Activated T-helper 17 cell treated with anti-CD3 and anti-CD28 coated beads, Interleukin-2, amount 50 U/mL, for 72 hours (primary cell): ENCODE data around the gene DOCK6. TPM values are rescaled to one million over a fixed set of nuclear protein-coding genes. Genes with fewer than 3 reads are reported as not detected.

Experiments used
- ATAC-seq: fragments of 150-1000 bp; cut with Tn5 transposase; replicated peaks from 2 replicates; pipeline ENCODE4 v1.10.0; 2021; ENCODE audit warnings: mild to moderate bottlenecking, moderate library complexity
- H3K27ac Mint-ChIP-seq: one replicate; pipeline ENCODE4 v1.8.0; 2022; ENCODE audit warnings: mixed read lengths
- H3K27me3 Mint-ChIP-seq: one replicate; pipeline ENCODE4 v1.8.0; 2022; ENCODE audit warnings: mixed read lengths
- H3K36me3 Mint-ChIP-seq: one replicate; pipeline ENCODE4 v1.8.0; 2022; ENCODE audit warnings: low read depth, mild to moderate bottlenecking, mixed read lengths
- H3K4me1 Mint-ChIP-seq: one replicate; pipeline ENCODE4 v1.8.0; 2022; ENCODE audit warnings: mixed read lengths
- H3K4me3 Mint-ChIP-seq: one replicate; pipeline ENCODE4 v1.8.0; 2022; ENCODE audit warnings: mild to moderate bottlenecking, mixed read lengths
- H3K9me3 Mint-ChIP-seq: one replicate; pipeline ENCODE4 v1.8.0; 2022; ENCODE audit warnings: mixed read lengths
- total RNA-seq, 2 donors: library from RNA; stranded (reverse); gene quantifications; one replicate each; pipeline ENCODE4 v1.2.3, GENCODE V29; 2022

DOCK6 gene, protein sequence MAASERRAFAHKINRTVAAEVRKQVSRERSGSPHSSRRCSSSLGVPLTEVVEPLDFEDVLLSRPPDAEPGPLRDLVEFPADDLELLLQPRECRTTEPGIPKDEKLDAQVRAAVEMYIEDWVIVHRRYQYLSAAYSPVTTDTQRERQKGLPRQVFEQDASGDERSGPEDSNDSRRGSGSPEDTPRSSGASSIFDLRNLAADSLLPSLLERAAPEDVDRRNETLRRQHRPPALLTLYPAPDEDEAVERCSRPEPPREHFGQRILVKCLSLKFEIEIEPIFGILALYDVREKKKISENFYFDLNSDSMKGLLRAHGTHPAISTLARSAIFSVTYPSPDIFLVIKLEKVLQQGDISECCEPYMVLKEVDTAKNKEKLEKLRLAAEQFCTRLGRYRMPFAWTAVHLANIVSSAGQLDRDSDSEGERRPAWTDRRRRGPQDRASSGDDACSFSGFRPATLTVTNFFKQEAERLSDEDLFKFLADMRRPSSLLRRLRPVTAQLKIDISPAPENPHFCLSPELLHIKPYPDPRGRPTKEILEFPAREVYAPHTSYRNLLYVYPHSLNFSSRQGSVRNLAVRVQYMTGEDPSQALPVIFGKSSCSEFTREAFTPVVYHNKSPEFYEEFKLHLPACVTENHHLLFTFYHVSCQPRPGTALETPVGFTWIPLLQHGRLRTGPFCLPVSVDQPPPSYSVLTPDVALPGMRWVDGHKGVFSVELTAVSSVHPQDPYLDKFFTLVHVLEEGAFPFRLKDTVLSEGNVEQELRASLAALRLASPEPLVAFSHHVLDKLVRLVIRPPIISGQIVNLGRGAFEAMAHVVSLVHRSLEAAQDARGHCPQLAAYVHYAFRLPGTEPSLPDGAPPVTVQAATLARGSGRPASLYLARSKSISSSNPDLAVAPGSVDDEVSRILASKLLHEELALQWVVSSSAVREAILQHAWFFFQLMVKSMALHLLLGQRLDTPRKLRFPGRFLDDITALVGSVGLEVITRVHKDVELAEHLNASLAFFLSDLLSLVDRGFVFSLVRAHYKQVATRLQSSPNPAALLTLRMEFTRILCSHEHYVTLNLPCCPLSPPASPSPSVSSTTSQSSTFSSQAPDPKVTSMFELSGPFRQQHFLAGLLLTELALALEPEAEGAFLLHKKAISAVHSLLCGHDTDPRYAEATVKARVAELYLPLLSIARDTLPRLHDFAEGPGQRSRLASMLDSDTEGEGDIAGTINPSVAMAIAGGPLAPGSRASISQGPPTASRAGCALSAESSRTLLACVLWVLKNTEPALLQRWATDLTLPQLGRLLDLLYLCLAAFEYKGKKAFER (N-terminal part only)
- total RNA-seq: 1 to 10 TPM; 4.5 to 6.4 TPM

- peaks cover 37% of the 10 kb centered on the region for H3K27me3 Mint-ChIP-seq
- peak within 1 kb of the TSS; percentile 51 for H3K4me3 Mint-ChIP-seq
- H3K36me3 Mint-ChIP-seq: no peaks in the 10 kb centered on the region
- no peak within 1 kb of the TSS for H3K27ac Mint-ChIP-seq
- H3K4me1 Mint-ChIP-seq: no peaks in the 10 kb centered on the region
- H3K9me3 Mint-ChIP-seq: no peaks in the 10 kb centered on the region
- ATAC-seq: peak; percentile 59
These were observed at the start of gene DOCK6 for GRCh38 chr19:11261971-11262839. Gene DOCK6, minus strand, starts transcription at chr19:11262524. Its CDS starts 84 bp downstream, at chr19:11262440.

DNA sequence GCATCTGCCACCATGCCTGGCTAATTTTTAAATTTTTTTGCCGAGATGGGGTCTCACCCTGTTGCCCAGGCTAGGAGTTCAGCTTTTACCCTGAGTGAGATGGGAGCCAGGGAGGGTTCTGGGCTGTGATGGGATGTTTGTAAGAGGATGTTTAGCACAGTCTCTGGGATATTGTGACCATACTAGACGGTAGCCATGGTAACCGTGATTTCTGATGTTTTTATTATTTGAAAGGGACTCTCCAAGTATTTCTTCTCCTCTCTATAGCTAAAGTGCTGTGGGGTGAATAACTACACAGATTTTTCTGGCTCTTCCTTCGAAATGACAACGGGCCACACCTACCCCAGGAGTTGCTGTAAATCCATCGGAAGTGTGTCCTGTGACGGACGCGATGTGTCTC, 44.0 kb upstream of the DOCK6 start:
- Mint-ChIP-seq H3K27me3 (peaks cover 8% of the 10 kb centered on the region), H3K9me3 (no peaks in the 10 kb centered on the region), H3K4me3 (no peak overlapping the region), H3K36me3 (no peaks in the 10 kb centered on the region), H3K4me1 (no peaks in the 10 kb centered on the region), H3K27ac (no peak overlapping the region)
- no peak for ATAC-seq

GRCh38 chr19:11304936-11305335, 42.6 kb upstream of the DOCK6 start:
- Mint-ChIP-seq H3K36me3 (no peaks in the 10 kb centered on the region), H3K9me3 (no peaks in the 10 kb centered on the region), H3K27me3 (peaks cover 8% of the 10 kb centered on the region), H3K4me1 (no peaks in the 10 kb centered on the region), H3K4me3 (no peak overlapping the region), H3K27ac (no peak overlapping the region)
- ATAC-seq: no peak

DNA sequence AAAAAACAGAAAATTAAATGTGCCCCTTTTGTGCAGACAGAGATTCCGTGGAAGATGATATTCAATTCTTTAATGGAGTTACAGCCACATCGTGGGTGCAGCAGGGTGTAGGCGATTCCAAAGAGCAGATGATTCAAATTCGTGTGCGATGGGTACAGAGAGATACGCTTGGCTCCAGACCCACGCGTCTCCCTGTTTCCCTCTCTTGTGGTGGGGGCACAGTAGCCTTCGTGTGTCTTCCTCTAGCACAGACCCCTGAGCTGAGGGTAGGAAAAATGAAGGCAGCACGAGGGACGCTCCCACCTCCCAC, 38.4 kb upstream of the DOCK6 start:
- H3K4me3 Mint-ChIP-seq: no peak overlapping the region
- no peaks in the 10 kb centered on the region for H3K36me3 Mint-ChIP-seq
- no peak for ATAC-seq
- no peak overlapping the region for H3K27ac Mint-ChIP-seq
- H3K9me3 Mint-ChIP-seq: no peaks in the 10 kb centered on the region
- H3K27me3 Mint-ChIP-seq: peaks cover 3% of the 10 kb centered on the region
- no peaks in the 10 kb centered on the region for H3K4me1 Mint-ChIP-seq

DNA sequence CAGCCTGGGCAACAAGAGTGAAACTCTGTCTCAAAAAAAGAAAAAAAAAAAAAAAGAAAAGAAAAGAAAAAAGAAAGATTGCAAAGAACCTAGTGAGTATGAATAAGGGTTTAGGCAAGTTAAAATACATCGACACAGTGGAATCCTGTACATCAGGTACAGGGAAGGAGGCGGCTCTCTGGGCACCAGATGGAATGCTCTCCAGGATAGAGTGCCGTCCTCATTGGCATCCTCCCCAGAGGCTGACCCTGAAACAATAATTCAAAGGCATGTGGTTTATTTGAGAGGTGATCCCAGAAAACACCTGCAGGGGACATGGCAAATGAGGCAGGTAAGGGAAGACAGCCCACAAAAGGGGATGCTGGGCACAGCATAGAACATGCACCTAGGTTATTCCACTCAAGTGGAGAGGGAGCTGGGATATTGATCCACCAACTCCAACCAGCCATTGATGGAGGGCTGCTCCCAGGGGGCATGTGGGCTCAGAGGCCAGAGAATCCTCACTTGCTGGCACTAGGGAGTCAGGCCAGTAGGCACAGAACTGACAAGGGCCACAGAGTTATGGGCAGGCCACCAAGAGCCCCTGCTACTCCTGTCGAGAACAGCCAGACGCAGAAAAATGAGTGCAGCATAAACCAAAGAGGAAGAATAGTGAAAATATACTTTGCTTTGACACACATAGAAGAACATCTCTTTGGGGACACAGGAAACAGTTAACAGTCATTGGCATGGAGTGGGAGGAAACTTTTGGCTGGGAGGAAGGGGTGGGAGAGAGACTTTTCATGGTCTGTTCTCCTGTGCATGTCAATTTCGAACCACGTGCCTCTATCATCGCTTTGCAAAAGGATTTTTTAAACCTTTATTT, 37.9 kb upstream of the DOCK6 start:
- Mint-ChIP-seq H3K9me3 (no peaks in the 10 kb centered on the region), H3K27me3 (peaks cover 3% of the 10 kb centered on the region), H3K36me3 (no peaks in the 10 kb centered on the region), H3K4me1 (no peaks in the 10 kb centered on the region), H3K27ac (no peak overlapping the region), H3K4me3 (no peak overlapping the region)
- no peak for ATAC-seq

DNA sequence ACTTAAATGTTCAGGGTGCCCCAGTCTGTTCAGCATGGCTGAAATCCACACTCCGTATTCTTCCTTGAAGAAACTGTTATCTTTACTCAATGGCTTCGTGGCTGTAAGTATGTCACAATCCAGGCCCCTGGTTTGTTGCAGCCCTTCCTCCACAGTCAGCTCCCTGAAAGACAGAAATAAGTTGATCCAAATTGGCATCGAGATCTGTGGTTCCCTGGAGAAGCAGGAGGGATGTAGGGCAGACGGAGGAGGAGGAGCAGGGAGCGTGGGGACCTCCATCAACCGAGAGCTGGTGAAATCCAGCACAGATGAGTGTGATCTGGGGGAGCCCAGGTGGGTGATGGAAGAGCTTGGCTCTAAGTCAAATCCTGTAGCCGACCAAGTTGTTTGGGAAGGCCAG, 33.9 kb upstream of the DOCK6 start:
- peaks cover 6% of the 10 kb centered on the region for H3K4me1 Mint-ChIP-seq
- H3K36me3 Mint-ChIP-seq: no peaks in the 10 kb centered on the region
- no peak overlapping the region for H3K27ac Mint-ChIP-seq
- H3K4me3 Mint-ChIP-seq: no peak overlapping the region
- no peak for ATAC-seq
- H3K27me3 Mint-ChIP-seq: peaks cover 3% of the 10 kb centered on the region
- H3K9me3 Mint-ChIP-seq: no peaks in the 10 kb centered on the region

DNA sequence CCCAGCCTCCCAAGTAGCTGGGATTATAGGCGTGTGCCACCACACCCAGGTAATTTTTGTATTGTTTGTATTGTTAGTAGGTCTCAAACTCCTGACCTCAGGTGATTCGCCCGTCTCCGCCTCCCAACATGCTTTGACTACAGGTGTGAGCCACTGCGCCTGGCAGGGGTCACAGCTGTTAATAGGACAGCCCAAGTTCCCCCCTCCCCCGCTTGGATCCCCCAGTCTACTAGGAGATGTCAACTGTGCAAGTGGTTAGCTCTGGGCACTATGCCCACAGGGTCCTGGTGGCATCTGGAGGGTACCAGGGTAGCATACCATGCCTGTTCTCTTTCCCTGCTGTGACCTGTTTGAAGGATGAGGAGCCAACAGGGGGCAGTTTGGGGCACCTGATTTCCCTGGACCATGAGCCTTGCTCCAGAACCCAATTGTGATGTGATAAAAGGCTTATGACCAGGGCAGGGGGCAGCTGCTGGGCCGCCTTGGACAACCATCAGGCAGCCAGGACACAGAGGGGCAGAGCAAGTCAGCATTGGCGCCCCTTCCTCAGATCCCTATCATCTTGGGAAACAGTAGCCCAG, 33.4 kb upstream of the DOCK6 start, which contains the start of gene TSPAN16:
TSPAN16 (plus strand) TSS at position 496 of the 581 bp plus-strand sequence. CDS start 138 bp downstream, outside the sequence.
- Mint-ChIP-seq H3K9me3 (no peaks in the 10 kb centered on the region), H3K4me3 (no peak within 1 kb of the TSS), H3K27me3 (peaks cover 3% of the 10 kb centered on the region), H3K36me3 (no peaks in the 10 kb centered on the region), H3K4me1 (peaks cover 6% of the 10 kb centered on the region), H3K27ac (no peak within 1 kb of the TSS)
- ATAC-seq: no peak

DNA sequence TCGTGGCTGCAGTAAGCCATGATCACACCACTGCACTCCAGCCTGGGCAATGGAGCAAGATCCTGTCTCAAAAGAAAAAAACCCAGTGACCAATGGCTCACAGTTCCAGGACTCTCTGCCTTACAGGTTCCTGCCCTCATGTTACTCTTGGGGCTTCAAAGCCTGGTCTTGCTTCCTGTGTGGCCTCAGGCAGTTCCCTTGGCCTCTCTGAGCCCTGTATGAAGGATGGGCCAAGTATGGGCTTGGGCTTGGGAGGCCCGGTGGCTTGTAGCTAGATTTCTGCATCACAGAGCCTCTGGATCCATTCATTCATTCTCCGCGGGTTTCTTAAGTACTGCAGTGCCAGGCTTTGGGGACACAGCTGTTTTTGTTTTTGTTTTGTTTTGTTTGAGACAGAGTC, 32.9 kb upstream of the DOCK6 start:
- no peak for ATAC-seq
- H3K27me3 Mint-ChIP-seq: peaks cover 3% of the 10 kb centered on the region
- H3K4me1 Mint-ChIP-seq: peaks cover 6% of the 10 kb centered on the region
- no peaks in the 10 kb centered on the region for H3K36me3 Mint-ChIP-seq
- H3K27ac Mint-ChIP-seq: no peak overlapping the region
- no peak overlapping the region for H3K4me3 Mint-ChIP-seq
- no peaks in the 10 kb centered on the region for H3K9me3 Mint-ChIP-seq

DNA sequence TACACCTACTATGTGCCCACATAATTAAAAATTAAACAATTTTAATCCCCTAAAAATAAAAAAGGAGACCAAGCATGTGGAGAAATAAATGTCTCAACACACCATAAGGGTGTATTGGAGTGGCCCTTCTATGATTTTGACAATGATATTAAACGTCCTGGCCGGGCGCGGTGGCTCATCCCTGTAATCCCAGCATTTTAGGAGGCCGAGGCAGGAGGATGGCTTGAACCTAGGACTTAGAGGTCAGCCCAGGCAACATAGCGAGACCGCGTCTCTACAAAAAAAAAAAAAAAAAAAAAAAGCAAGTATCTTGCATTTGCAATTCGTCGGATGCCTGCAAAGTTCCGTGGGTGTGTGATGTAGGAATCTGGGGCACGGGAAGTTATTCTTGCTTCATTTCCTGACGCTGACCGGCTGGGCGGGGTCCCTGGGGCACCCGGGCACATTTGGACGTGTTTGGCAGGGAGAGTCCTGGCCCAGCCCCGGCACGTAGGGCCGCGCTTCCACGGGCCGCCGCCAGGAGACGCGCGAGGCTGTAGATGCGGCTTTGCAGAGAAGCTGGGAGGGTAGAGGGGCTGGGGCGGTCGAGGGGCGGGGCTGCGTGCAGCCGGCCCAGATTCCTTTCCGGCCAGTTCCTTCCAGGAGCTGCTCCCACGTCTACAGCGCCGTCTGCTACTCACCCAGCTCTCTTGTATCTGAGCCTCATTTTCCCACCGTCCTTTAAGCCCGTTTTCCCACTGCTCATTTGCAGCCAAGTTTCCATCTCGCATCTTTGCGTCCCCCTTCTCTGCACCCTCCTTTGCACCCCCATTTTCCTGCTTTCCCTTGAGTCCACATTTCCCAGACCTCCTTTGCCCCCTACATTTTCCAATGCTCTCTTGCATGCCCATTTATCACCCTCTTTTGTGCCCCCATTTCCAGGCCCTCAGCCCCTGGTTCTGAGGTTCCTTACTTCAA, 31.4 kb upstream of the DOCK6 start:
- Mint-ChIP-seq H3K4me1 (peaks cover 6% of the 10 kb centered on the region), H3K9me3 (no peaks in the 10 kb centered on the region), H3K27ac (no peak overlapping the region), H3K27me3 (peaks cover 7% of the 10 kb centered on the region), H3K4me3 (peak overlapping the region; percentile 58), H3K36me3 (no peaks in the 10 kb centered on the region)
- peak; percentile 98 for ATAC-seq

DNA sequence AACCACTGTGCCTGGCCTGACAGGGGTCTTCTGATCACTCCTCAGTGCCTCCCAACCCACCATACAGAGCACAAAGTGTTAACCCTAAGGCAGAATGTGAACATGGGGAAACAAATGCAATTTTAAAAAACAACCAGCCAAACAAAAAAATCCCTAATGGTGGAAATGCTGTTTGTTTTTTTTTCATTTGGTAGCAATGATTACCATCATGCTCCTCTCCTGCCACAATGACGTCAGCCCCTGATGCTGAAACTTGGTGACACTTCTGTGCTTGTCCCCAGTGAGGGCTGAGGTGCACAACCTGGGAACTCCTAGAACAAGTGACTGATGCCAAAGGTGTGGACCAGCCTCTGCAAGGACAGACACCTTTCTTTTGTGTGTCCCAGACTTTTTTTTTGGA, 29.7 kb upstream of the DOCK6 start:
- Mint-ChIP-seq H3K4me3 (no peak overlapping the region), H3K27me3 (peaks cover 11% of the 10 kb centered on the region), H3K4me1 (peaks cover 6% of the 10 kb centered on the region), H3K9me3 (no peaks in the 10 kb centered on the region), H3K36me3 (no peaks in the 10 kb centered on the region), H3K27ac (no peak overlapping the region)
- ATAC-seq: no peak

GRCh38 chr19:11291415-11291814, 29.1 kb upstream of the DOCK6 start:
- no peak overlapping the region for H3K27ac Mint-ChIP-seq
- peaks cover 6% of the 10 kb centered on the region for H3K4me1 Mint-ChIP-seq
- ATAC-seq: no peak
- no peaks in the 10 kb centered on the region for H3K9me3 Mint-ChIP-seq
- peaks cover 12% of the 10 kb centered on the region for H3K27me3 Mint-ChIP-seq
- no peaks in the 10 kb centered on the region for H3K36me3 Mint-ChIP-seq
- no peak overlapping the region for H3K4me3 Mint-ChIP-seq

DNA sequence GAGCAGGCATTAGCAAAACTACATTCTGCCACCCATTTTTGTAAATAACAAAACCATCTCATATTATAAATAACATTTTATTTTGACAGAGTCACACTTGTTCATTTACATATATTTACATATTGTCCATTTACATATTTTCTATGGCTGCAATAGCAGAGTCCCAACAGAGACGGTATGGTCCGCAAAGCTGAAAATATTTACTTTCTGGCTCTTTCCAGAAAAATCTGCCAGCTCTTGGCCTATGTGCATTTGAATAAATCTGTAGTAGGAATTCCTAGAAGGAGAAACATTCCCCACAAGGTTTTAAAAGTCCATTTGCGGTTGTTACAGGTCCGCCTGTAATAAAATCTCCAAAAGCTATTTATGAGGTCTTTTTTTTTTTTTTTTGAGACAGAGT, 27.9 kb upstream of the DOCK6 start:
- Mint-ChIP-seq H3K27me3 (peaks cover 12% of the 10 kb centered on the region), H3K4me1 (peaks cover 6% of the 10 kb centered on the region), H3K9me3 (no peaks in the 10 kb centered on the region), H3K27ac (no peak overlapping the region), H3K4me3 (no peak overlapping the region), H3K36me3 (no peaks in the 10 kb centered on the region)
- ATAC-seq: no peak
